GDM1 (cell line): ENCODE data around the gene PCBP3.

Source experiments
- DNase-seq: peaks from one replicate; lab custom pipeline; 2025; lab: John Stamatoyannopoulos, UW

PCBP3 gene

DNA sequence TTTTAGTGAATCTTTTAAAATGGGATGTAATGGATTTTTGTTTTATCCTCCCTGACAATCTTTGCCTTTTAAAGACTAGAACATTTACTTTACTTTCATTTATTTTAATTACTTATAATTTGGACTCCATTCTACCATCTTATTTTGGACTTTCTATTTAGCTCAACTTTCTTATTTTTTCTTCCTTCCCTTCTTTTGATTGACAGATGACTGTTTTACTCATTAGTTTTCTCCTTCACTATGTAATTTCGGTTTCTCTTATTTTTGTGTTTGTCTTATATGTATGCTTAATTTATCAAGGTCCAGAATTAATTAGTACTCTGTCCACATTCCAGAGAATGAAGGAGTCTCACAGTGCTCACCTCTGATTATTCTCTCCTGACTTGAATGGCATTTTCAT is 109.9 kb downstream of the PCBP3 start:
- no peak for DNase-seq

DNA sequence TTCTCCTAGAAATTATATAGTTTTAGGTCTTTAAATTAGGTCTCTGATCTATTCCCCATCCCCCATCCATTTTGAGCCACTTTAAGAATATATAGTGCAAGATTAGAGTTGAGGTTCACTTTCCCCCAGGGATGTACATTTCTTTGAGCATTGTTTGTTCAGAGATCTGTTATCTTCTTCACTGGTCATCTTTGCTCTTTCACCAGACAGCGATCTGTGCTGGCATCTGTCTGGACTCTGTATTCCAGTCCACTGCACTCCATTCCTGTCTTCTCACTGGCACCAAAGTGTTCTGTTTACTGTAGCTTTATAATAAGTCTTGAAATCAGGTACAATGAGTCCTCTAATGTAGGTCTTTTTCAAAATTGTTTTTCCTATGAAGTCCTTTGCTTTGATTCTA is 112.5 kb downstream of the PCBP3 start:
- DNase-seq, result no peak

DNA sequence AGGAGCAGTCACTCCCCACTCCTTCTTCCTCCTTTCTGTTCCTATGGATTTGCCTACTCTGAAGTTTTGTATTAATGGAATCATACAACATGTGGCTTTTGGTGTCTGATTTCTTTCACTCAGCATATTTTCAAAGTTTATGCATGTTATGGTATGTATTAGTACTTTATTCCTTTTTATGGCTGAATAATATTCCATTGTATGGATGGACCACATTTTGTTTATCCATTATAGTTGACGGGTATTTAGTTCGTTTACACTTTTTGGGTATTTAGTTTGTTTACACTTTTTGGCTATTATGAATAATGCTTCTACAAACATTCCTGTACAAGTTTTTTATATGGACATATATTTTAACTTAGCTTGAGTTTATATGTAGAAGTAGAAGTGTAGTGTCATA is 113.1 kb downstream of the PCBP3 start:
- DNase-seq, result no peak

DNA sequence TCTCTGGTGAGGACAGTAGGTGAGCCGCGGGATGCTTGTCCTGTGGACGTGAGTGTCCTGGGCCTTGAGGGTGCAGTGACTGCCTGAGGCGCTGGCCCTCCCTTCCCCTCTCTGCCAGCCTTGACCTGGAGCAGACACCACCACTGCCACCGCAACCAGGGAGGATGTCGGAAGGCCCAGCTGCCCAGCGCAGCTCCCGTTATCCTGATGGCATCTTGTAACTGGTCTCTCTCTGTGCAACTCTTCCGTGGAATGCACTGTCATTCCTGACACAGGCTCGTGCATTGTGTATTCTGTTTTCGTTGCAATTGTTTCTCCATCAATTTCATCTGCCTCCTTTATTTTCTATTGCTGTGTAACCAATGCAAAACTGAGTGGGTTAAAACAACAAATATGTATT is 118.2 kb downstream of the PCBP3 start:
- DNase-seq, result no peak

DNA sequence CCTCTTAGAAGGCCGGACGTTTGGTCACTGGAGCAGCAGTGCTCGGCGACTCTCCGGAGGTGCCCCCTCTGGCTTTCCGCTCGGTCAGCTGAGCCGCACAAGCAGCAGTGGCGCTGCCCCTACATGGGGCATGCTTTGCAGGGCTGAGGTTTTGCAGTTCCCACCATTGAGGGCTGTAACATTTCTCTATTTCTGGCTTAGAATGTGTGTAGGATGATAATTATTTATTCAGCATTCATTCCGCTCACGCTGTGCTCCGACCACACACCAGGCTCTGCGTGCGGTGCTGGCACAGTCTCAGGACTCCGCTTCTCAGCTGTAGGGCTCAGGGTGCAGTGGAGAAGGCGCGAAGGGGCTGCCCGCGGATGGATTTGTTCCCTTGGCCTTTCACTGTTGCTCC is 119.5 kb downstream of the PCBP3 start:
- no peak for DNase-seq

DNA sequence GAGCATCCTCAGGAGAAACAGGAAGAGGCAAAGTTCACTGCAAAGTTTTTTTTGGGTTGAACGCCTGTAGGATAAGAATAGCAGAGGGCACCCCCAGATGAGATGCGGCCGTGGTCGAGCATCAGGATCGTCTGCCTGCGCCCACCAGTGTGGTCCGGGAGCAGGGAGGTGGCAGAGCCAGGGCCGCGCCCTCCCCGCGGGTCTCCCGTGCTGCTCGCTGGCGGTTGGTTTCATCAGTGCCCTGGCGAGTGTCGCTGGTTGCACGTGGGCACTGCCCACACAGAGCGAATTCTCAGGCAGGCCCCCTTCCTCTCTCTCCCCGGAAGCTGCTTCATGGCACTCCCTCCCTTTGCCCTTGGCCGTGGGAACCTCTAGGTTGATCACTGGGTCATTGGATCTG is 120.0 kb downstream of the PCBP3 start:
- no peak for DNase-seq

DNA sequence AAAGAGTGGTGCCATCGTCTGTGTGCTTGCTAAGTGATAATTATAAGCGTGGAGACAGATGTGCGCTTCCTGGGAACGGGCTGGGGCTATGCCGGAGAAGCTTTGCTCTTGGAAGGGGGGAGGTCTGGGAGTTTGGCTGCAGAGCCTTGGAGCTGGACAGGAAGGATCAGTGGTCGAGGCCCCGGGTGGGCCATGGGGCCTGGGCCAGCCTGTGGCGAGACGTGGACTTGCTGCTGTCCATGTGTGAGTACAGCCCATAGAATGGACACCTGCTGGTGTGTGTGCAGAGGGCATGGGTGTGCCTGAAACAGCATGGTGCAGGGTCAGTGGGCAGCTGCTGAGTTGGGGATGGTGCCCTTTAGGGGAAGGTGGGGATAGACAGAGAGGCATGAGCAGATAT is 121.3 kb downstream of the PCBP3 start:
- no peak for DNase-seq

DNA sequence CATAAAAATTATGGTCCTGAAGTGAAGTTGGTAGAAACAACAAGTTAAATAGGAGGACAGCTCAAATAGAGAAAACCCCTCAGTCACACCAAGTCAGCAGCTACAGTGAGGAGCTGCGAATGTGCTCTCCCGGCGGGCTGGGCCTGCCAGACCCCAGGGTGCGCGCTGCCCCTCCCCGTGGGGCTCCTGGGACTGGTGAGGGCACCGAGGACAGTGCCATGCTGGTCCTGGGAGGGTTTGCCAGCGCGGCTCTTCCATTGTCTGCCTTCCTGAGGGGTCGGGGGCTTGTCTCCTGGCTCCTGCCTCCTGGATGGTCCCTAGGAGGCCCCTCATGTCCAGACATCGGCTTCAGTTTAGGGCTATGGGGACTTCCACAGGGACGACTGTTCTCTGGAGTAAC is 121.8 kb downstream of the PCBP3 start:
- no peak for DNase-seq

DNA sequence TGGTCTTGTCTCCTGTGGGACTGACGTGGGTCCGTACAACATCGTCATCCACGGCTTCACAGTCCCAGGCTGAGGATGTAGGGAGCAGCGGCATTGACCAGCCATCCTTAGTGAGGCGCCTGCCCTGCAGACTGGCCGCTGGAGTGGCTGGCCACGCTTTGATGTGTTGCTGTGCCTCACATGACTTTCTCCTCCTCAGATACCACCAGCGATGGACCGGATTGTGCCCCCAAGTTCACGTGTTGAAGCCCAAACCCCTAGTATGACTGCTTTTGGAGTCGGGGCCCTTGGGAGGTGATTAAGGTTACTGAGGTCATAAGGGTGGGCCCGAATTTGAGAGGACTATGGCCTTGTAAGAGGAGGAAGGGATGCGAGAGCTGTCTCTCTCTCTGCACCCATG is 122.5 kb downstream of the PCBP3 start:
- no peak for DNase-seq

DNA sequence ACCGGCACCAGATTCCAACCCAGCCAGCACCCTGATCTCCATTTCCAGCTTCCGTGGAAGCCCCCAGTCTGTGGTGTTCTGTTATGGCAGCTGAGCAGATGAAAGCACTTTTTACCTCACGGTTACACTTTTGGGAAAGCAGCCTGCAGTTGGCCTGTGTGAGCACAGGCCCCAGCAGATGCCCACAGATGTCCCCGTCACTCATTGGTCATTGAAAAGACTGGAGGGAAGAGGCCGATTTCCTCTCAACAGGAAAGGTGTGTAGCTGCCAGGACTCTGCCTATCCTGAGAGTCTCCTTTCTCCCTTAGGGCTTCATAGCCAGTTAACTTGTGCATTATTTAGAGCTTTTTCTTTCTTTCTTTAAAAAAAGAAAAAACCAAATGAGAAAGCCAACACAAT is 123.0 kb downstream of the PCBP3 start:
- no peak for DNase-seq

DNA sequence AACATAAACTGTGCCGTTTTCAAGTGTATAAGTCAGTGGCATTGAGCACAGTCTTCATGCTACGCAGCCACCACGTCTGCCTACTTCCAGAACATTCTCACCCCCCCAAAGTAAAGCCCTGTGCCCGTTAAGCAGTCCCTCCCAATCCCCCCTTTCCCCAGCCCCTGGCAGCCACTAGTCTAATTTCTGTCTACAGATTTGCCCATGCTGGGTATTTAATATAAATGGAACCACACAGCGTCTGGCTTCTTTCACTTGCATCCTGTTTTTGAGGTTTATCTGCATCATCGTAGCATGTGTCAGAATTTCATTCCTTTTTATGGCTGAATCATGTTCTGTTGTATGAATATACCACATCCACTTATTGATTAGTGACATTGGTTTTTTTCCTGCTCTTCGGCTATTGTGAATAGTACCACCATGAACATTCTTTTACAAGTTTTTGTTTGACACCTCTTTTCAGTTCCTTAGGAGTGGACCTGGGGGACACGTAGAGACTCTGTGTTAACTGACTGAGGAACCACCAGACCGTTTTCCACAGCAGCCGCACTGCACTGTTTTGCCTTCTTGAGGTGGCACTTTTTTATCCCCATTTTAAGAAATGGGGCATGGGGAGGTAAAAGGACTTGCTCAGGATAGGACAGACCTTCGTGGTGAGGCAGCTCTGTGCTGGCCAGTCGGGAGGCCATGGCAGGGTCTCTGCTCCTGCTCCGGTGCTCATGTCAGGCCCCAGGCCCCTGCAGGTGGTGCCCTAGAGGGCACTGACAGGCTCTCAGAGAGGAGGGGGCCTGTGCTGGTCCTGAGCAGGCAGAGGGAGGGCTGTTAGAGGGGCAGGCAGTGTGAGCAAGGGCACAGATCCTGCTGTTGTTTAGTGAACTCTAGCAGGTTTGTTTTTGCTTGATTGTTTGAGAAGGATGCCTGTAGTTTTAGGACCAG is 123.8 kb downstream of the PCBP3 start:
- DNase-seq, result no peak

DNA sequence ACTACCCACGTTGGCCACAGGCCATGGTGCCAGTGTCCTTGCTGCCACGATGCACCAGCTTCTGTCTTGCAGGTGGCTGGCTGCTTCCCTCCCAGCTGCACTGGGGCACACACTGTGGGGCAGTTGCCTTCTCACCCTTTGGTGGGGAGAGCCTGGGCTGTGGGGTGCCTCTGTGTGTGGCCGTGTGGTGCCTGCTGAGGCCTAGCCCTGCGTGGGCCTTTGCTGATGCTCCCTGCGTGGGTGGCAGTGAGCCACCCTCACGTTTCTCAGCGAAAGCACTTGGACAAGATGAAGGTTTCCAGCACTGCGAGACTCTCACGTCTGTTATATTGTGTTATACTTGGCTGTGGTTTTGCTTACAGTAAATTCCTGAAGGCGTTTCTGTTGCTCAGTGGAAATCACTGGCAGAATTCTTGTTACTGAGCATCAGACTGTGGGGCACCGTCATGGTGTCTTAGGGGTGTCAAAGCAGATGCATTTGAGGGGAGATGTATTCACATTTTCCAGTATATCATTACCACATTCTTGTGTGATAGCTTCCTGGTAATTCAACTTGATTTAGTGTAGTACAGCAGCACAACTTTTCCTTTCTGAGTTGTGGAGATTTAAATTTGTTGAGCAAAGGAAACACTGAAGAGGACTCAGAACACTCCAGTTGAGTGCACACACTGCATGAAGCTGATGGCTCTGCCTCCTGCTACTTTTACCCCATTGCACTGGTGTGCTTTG is 124.7 kb downstream of the PCBP3 start:
- no peak for DNase-seq

DNA sequence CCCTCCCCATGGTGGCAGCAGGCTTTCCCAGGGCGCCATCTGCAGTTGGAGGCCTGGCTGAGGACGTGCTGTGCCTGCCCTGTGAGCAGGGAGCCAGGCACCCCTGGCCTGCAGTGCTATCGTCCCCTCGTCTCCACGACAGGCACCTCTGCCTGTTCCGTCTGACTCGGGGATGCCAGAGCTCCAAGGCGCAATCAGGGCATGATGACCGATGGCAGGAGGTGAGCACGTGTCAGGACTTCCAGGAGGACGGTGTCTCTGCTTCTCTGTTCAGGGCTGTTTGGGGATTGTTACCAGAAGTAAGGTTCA is 125.2 kb downstream of the PCBP3 start:
- no peak for DNase-seq

DNA sequence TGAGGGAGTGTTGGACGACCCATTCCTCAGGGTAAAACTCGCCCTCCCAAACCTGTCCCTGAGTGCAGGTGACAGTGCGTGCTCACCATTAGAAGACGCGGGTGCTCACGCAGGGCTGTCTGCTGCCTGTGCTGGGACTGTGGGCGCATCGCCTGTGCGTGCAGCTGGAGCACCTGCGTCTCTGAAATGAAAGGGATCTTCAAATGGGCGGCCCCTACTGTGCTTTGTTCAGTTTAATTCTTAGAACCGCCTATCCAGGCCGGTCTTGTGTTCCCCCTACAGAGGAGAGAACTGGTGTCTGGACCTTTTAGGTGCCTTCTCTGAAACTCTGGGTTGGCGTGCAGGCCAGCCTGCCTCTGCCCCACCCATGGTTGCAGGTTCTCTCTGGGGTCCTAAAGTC is 125.8 kb downstream of the PCBP3 start:
- no peak for DNase-seq

DNA sequence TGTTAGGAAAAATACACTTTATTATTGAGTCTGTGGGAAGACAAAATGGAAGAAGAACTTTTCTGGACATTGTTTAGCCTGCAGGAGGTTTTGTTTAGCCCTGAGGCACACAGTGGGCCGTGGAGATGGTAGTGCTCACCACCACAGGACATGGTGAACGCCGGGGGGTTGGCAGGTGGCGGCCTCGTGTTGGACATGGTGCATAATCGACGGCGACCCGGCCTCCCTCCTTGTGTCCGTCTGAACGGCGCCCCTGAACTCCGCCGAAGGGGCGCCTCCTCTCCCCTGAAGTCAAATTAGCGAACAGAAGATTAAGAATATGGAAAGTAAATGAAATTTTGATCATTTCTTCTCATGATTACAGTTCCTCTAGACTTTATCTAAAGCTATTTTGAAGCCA is 126.4 kb downstream of the PCBP3 start:
- DNase-seq, result no peak

DNA sequence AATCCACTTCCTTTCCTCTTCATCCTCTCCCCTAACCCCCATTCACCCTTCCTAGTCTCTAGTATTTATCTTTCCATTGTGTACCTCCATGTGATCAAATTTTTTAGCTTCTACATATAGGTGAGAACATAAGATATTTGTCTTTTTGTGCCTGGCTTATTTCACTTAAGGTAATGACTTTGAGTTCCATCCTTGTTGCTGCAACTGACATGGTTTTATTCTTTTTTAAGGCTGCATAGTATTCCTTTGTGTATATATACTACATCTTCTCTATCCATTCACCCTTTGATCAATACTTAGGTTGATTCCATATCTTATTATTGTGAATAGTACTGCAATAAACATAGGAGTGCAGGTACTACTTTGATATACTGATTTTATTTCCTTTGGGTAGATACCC is 128.7 kb downstream of the PCBP3 start:
- DNase-seq, result no peak

DNA sequence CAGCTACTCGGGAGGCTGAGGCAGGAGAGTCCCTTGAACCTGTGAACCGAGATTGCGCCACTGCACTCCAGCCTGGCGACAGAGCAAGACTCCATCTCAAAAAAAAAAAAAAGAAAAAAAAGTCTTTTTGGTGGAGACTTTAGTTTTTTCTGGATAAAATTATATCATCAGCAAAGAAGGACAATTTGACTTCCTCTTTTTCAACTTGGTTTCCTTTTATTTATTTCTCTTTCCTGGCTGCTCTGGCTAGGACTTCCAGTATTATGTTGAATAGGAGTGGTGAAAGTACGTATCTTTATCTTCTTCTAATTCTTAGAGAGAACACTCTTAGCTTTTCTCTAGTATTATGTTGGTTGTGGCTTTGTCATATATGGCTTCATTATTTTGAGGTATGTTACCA is 130.8 kb downstream of the PCBP3 start:
- DNase-seq, result no peak

DNA sequence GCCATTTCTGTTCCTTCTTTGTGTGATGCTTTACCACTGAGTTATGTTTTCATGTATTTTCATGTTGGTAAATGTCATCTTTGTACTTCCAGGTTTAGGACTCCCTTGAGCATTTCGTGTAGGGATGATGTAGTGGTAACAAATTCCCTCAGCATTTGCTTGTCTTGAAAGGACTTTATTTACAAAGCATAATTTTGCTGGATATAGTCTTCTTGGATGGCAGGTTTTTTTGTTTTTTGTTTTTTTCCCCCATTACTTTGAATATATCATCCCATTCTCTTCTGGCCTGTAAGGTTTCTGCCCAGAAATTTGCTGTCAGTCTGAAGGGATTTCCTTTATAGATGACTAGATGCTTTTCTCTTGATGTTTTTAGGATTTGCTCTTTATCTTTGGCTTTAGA is 133.4 kb downstream of the PCBP3 start:
- no peak for DNase-seq

DNA sequence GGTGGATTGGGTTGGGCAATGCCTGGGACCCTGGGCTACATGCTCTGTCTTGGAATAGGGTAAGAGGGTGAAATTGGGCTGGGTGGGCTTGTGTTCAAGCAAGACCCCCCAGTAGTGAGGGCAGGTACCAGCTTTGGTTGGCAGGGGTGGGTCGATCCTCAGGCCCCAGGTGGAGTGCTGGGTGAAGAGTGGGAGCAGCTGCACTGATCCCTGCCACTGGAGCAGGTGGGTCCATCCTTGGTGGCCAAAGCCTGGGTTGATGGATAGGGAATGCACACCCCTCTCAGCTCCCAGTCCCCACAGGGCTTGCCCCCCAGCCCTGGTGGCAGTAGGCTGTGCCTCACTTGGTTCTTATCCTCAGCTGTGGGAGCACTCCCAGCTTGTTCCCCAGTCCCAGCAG is 135.2 kb downstream of the PCBP3 start:
- no peak for DNase-seq

DNA sequence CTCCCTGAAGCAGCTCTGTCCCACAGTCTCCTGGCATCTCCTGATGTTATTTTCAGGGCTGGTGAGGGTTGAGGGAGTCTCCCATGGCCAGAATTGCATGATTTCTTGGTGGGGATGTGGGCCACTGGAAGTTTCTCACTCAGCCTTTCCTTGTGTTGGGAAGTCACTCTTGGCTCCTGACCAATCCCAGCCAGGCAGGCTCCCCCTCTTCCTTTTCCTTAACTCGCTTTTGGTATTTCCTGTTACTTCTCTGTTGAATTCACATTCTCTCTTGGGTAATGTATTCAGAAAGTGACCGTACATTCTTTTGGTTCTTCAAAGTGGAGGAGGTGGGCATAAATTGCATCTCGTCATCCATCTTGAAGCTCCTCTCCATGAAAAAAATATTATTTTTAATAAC is 135.7 kb downstream of the PCBP3 start:
- DNase-seq, result no peak

DNA sequence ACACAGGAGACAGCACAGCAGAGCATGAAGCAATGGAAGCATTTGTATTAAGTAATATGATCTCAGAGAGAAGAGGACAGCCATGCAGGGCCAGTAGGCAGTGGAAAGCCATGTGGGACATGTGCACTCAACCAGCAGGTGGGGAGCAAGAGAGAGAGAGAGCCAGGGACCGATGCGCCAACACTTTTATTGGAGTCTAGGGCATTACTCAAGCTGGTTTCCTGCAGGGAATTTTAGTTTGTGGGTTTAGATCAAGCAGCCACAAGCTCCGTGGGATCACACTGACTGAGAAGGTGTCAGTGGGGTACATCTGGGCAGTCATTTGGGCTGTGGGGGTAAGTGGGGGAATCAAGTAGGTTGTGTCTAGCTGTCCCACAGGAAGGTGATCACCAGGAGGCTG is 137.1 kb downstream of the PCBP3 start:
- no peak for DNase-seq

DNA sequence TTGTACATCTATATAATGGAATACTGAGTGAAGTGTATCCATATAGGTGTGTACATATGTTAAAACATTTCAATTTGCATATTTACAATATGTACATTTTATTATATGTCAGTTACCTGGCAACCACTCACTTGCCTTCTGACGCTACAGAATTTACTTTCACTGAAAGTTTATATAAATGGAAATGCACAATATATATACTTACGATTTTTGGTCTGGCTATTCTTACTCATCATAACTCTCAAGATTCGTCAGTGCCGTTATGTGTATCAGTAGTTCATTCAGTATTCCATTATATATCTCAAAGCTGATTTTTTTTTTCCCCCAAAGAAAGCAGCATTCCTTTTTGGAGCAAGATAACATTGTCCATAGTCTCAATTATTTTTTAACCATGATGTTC is 138.2 kb downstream of the PCBP3 start:
- no peak for DNase-seq

DNA sequence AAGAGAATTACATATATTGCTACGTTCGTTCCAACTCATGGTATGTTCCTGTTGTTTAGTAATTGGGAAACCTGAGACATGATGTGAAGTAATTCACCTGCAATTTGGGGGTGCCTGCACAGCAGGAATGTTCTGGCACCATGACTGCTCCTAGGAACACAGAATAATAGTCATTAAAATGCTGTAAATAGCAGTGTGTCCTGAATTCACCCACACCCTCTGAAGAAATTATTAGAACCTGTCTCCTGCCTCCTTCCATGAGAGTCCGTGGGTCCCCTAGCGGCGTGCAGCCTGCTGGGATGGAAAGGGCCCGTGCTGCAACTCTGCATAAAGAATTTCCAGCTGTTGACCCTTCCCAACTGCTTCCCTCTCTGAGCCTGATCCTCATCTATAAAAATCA is 143.1 kb downstream of the PCBP3 start:
- no peak for DNase-seq

DNA sequence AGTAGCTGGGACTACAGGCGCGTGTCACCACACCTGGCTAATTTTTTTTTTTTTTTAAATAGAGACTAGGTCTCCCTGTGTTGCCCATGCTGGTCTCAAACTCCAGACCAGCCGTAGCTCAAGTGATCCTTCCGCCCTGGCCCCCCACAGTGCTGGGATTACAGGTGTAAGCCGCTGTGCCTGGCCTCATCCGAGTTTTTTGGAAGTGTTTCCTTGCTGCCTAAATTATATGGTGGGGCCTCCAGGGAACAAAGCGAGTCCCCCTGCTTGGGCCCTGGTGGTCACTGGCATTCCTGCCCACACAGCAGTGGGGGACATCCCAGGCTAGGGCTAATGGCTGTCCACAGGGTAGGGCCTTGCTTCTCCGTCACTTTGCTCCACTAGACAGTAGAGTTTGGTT is 143.8 kb downstream of the PCBP3 start:
- no peak for DNase-seq
